ENCODE data around the gene IGFN1.

GRCh38 chr1:201184307-201185122 is 6.1 kb upstream of the IGFN1 start:
- TF ChIP-seq CTCF (IDR thresholded peaks at IDR 0.05; ENCODE audit: poor library complexity), result peak; percentile 48
- TF ChIP-seq EZH2 (IDR thresholded peaks at IDR 0.05; ENCODE audit: borderline replicate concordance), result no peak
